HEK293 (cell line): ENCODE results near the gene ADK.
A peak's percentile ranks its signal among the peaks of the same experiment; 100 is the strongest.

ENCODE experiments used
- CTCF ChIA-PET: fragments of 350-600 bp; formaldehyde crosslinking; extraction: SDS; loops from one replicate; lab custom pipeline; 2021; ENCODE audit warnings: antibody characterized with exemption; lab: Yijun Ruan, JAX
- POLR2A ChIA-PET: fragments of 300-600 bp; formaldehyde crosslinking; extraction: SDS; loops from one replicate; lab custom pipeline; 2020; ENCODE audit warnings: antibody characterized with exemption, inconsistent platforms; lab: Yijun Ruan, JAX
- H3K27ac ChIP-seq: fragments of 200-500 bp; sonication (Bioruptor generic); 2 replicates; pipeline ENCODE4 v1.5.1; 2014; ENCODE audit warnings: low read depth, low read length, control low read depth, inconsistent platforms; ENCODE audit errors: extremely low read depth
- H3K36me3 ChIP-seq, 2 experiments: fragments of 200-500 bp in 1 of 2; sonication (Bioruptor generic) in 1 of 2; 1 replicate in 1 of 2; 2 replicates in 1 of 2; pipeline ENCODE4 v1.5.1; 2014 to 2017; ENCODE audit warnings: inconsistent platforms in 2 of 2, low read length in 2 of 2; ENCODE audit not compliant: control insufficient read depth in 2 of 2, insufficient read depth in 1 of 2
- H3K4me1 ChIP-seq: fragments of 200-500 bp; sonication (Bioruptor generic); 2 replicates; pipeline ENCODE4 v1.5.1; 2014; ENCODE audit warnings: mild to moderate bottlenecking, low read length, inconsistent platforms; ENCODE audit not compliant: control insufficient read depth, insufficient read depth
- H3K4me3 ChIP-seq: 2 replicates; pipeline ENCODE4 v1.5.1; 2011; ENCODE audit warnings: low read depth, mild to moderate bottlenecking, control low read depth, low read length, moderate library complexity
- H3K9me3 ChIP-seq: fragments of 200-500 bp; sonication (Bioruptor generic); 2 replicates; pipeline ENCODE4 v1.5.1; 2014; ENCODE audit warnings: low read depth, low read length, inconsistent platforms; ENCODE audit not compliant: control insufficient read depth, insufficient read depth
- BCL11A ChIP-seq: fragments of 450-650 bp; formaldehyde crosslinking; IDR thresholded peaks from 2 replicates; pipeline ENCODE4 v1.5.1; 2016; ENCODE audit warnings: low read depth, missing biosample characterization, missing genetic modification characterization
- KLF1 ChIP-seq: fragments of 450-650 bp; formaldehyde crosslinking; IDR thresholded peaks from 2 replicates; pipeline ENCODE4 v1.5.1; 2016; ENCODE audit warnings: missing biosample characterization, missing genetic modification characterization
- PRDM4 ChIP-seq: fragments of 450-650 bp; formaldehyde crosslinking; IDR thresholded peaks from 2 replicates; pipeline ENCODE4 v1.5.1; 2017; ENCODE audit warnings: missing biosample characterization, missing genetic modification characterization
- REST ChIP-seq: fragments of 450-650 bp; formaldehyde crosslinking; IDR thresholded peaks from 2 replicates; pipeline ENCODE4 v1.5.1; 2016; ENCODE audit warnings: missing biosample characterization, missing genetic modification characterization
- SCRT2 ChIP-seq: fragments of 450-650 bp; formaldehyde crosslinking; IDR thresholded peaks from 2 replicates; pipeline ENCODE4 v1.5.1; 2016; ENCODE audit warnings: missing biosample characterization, missing genetic modification characterization
- ZFP37 ChIP-seq: fragments of 450-650 bp; formaldehyde crosslinking; IDR thresholded peaks from 2 replicates; pipeline ENCODE4 v1.5.1; 2016; ENCODE audit warnings: missing biosample characterization, missing genetic modification characterization
- ZNF140 ChIP-seq: fragments of 450-650 bp; formaldehyde crosslinking; IDR thresholded peaks from 2 replicates; pipeline ENCODE4 v1.5.1; 2016; ENCODE audit warnings: missing biosample characterization, missing genetic modification characterization
- ZNF221 ChIP-seq: fragments of 450-650 bp; formaldehyde crosslinking; IDR thresholded peaks from 2 replicates; pipeline ENCODE4 v1.5.1; 2017; ENCODE audit warnings: missing biosample characterization, missing genetic modification characterization, borderline replicate concordance
- ZNF26 ChIP-seq: fragments of 450-650 bp; formaldehyde crosslinking; IDR thresholded peaks from 2 replicates; pipeline ENCODE4 v1.5.1; 2016; ENCODE audit warnings: missing biosample characterization, missing genetic modification characterization
- ZNF510 ChIP-seq: fragments of 450-650 bp; formaldehyde crosslinking; IDR thresholded peaks from 2 replicates; pipeline ENCODE4 v1.5.1; 2018; ENCODE audit warnings: mild to moderate bottlenecking, missing genetic modification characterization, missing biosample characterization; ENCODE audit not compliant: insufficient replicate concordance
- ZNF837 ChIP-seq: fragments of 450-650 bp; formaldehyde crosslinking; IDR thresholded peaks from 2 replicates; pipeline ENCODE4 v1.5.1; 2016; ENCODE audit warnings: missing biosample characterization, missing genetic modification characterization

The ADK gene

GRCh38 chr10:74118804-74119203, 32.2 kb upstream of the ADK start:
- CTCF ChIA-PET: interaction anchor here (0.7 to 1.2 kb wide), 4 partner anchors 8 to 125 kb away, joined by 3 to 4 read pairs (median 4); no protein-coding TSS in a partner anchor
- peaks cover 47 to 97% of the 10 kb centered on the region in 2 experiments for H3K36me3 ChIP-seq

GRCh38 chr10:74120911-74121310, 30.1 kb upstream of the ADK start:
- ChIA-PET CTCF (interaction anchor here (1.1 to 1.3 kb wide), 2 partner anchors 12 to 93 kb away, joined by 3 to 5 read pairs; no protein-coding TSS in a partner anchor), POLR2A (no interaction called here)
- no peak overlapping the region for H3K27ac ChIP-seq
- no peak for TF ChIP-seq ZNF26 (tag by site-specific recombination)
- 0 out of 2 replicates have a peak, but pooled peaks have one; percentile 19 for TF ChIP-seq PRDM4 (tag by site-specific recombination)
- TF ChIP-seq ZNF140 (tag by site-specific recombination): no peak
- no peak for TF ChIP-seq ZNF221 (tag by site-specific recombination)
- H3K4me1 ChIP-seq: no peaks in the 10 kb centered on the region
- peaks cover 56 to 98% of the 10 kb centered on the region in 2 experiments for H3K36me3 ChIP-seq
- H3K9me3 ChIP-seq: no peaks in the 10 kb centered on the region
- H3K4me3 ChIP-seq: no peak overlapping the region

More at GRCh38 chr10:74118804-74119203, 32.2 kb upstream of the ADK start:
- Histone ChIP-seq H3K27ac (no peak overlapping the region), H3K4me3 (no peak overlapping the region), H3K4me1 (no peaks in the 10 kb centered on the region), H3K9me3 (no peaks in the 10 kb centered on the region)
- TF ChIP-seq KLF1 (tag by site-specific recombination) (peak; percentile 31; the same call in 1 of the 2 replicates), ZFP37 (tag by site-specific recombination) (no peak)
- POLR2A ChIA-PET: interaction anchor here (0.7 kb wide), 1 partner anchor 116 kb away, joined by 3 read pairs; no protein-coding TSS in a partner anchor

- no peaks in the 10 kb centered on the region for H3K4me1 ChIP-seq
- H3K27ac ChIP-seq: no peak overlapping the region
- ChIA-PET POLR2A (no interaction called here), CTCF (interaction anchor here (1.1 to 1.3 kb wide), 2 partner anchors 12 to 92 kb away, joined by 3 to 5 read pairs; no protein-coding TSS in a partner anchor)
- TF ChIP-seq REST (tag by site-specific recombination): no peak
- TF ChIP-seq ZNF510 (tag by site-specific recombination): no peak
- TF ChIP-seq ZNF837 (tag by site-specific recombination): no peak
- TF ChIP-seq BCL11A: no peak
- TF ChIP-seq SCRT2 (tag by site-specific recombination): 0 out of 2 replicates have a peak, but pooled peaks have one; percentile 57
- H3K36me3 ChIP-seq: peaks cover 54 to 98% of the 10 kb centered on the region in 2 experiments
- no peaks in the 10 kb centered on the region for H3K9me3 ChIP-seq
- H3K4me3 ChIP-seq: no peak overlapping the region
Measured at GRCh38 chr10:74121368-74121767, 29.7 kb upstream of the ADK start.
